Activated CD8-positive, alpha-beta memory T cell treated with anti-CD3 and anti-CD28 coated beads for 36 hours (primary cell): Measurements from ENCODE around the gene DDX50. TPM values are rescaled to one million over a fixed set of nuclear protein-coding genes. Genes with fewer than 3 reads are reported as not detected.
"Not testable (repeated sequence)": the region's sequence is repeated elsewhere in the genome, so short reads cannot be mapped to it uniquely, and the experiment has no call there.

Experiments
- CTCF ChIA-PET: fragments of 350-600 bp; sonication (Branson Sonifier 250); formaldehyde crosslinking; loops from one replicate; lab custom pipeline; 2021; ENCODE audit warnings: antibody characterized with exemption; lab: Charles Lee
- POLR2A ChIA-PET: fragments of 350-600 bp; sonication (Branson Sonifier 250); formaldehyde crosslinking; loops from one replicate; lab custom pipeline; 2021; ENCODE audit warnings: antibody characterized with exemption; lab: Charles Lee
- total RNA-seq, 2 experiments: library from RNA; stranded (reverse); gene quantifications; one replicate each; pipeline ENCODE4 v1.2.3, GENCODE V29; 2021

DDX50 gene, protein sequence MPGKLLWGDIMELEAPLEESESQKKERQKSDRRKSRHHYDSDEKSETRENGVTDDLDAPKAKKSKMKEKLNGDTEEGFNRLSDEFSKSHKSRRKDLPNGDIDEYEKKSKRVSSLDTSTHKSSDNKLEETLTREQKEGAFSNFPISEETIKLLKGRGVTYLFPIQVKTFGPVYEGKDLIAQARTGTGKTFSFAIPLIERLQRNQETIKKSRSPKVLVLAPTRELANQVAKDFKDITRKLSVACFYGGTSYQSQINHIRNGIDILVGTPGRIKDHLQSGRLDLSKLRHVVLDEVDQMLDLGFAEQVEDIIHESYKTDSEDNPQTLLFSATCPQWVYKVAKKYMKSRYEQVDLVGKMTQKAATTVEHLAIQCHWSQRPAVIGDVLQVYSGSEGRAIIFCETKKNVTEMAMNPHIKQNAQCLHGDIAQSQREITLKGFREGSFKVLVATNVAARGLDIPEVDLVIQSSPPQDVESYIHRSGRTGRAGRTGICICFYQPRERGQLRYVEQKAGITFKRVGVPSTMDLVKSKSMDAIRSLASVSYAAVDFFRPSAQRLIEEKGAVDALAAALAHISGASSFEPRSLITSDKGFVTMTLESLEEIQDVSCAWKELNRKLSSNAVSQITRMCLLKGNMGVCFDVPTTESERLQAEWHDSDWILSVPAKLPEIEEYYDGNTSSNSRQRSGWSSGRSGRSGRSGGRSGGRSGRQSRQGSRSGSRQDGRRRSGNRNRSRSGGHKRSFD
- 10 to 100 TPM; 55.5 to 60.1 TPM for total RNA-seq

DNA sequence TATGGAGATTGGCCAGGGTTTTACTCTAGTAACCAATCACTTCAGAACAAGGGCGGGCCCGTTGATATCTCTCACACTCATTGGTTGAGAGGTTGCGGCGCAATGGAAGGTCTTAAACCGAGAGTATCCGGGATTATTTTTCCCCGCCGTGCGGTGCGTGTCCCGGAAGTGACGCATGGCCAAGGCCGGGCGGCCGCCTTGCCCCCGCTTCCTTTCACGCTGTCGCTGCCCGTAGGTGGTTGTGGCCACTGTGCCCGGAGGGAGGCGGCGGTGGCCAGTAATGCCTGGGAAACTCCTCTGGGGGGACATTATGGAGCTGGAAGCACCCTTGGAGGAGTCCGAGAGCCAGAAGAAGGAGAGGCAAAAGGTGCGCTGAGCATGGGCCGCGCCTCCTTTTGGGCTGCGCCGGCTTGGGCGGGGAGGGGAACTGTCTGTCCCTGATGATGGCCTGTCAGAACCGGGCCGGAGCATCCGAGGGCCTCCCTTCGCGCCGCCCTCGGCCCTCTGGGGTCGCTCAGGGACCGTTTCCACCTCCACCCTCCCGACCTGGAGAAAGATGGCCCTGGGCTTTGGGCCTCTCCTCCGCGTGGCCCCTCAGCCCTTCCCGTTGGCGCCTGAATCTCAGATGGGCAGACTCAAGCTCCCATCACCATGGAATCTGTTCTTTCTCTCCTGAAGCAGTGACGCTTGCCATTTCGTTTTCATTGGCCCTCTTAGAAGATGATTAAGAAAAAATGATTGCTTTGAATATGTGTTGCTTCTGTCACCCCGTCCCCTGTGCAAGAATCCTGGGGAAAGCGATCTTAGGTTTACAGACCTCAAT, at the start of gene DDX50:
Gene DDX50, plus strand, starts transcription at position 211 of the 823 bp plus-strand sequence. Its CDS starts 70 bp downstream, at position 281.
- ChIA-PET POLR2A (interaction anchor here (0.5 to 2.5 kb wide), 4 partner anchors 41 to 335 kb away, joined by 3 to 18 read pairs (median 3); partner anchors contain the start of genes DDX21 and STOX1), CTCF (no interaction called here)

DNA sequence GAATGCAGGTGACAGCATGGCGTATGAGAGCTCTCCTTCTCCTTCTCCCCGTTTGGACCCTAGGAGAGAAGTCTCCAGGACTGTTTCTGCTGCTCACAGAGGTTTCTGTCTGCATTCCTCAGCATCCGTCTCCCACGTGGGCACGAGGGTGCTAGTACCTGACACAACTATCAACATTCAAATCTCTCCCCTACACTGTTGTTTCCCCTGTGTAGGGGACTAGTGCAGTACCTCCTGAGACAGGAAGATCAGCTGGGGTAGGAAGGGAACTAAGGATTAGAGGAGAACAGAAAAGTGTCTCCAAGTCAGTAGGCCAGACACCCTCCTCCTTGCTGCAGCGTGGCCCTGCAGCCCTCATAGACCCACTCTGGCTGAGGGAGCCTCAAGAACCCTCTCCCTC, 44.8 kb upstream of the DDX50 start:
- ChIA-PET CTCF (no interaction called here), POLR2A (no interaction called here)

DNA sequence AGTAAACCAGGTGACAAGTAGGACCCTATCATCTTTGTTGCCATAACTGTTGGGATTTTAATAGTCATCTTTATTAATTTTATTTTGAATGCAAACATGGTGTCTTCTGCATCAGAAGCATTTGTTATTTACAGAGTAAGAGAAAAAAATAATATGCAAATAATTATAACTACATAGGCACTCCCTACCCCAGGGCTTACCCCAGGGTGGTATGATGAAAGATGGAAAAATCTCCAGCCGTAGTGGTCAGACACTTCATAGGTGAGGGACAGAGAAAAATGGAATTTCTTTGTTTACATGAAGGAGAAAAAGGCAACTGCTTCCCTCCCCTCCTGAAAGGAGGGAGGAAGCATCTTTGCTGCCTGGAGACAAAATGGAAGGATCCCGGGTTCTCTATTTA, 44.1 kb upstream of the DDX50 start:
- POLR2A ChIA-PET: no interaction called here
- CTCF ChIA-PET: interaction anchor here (0.5 kb wide), 1 partner anchor 710 kb away, joined by 3 read pairs; no protein-coding TSS in a partner anchor

DNA sequence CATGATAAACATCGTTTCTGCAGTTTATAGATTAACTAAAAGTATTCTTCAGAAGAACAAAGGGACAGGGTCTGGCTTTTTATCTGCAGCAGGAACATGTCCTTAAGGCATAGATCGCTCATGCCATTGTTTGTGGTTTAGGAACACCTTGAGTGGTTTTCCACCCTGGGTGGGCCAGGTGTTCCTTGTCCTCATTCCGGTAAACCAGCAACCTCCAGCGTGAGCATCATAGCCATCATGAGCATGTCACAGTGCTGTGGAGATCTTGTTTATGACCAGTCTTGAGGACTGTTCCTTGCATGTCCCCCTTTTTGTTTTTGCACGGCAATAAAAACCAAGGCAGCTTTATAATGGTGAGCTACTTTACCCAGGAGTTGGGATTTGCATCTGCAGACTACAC, 39.9 kb upstream of the DDX50 start:
- CTCF ChIA-PET: no interaction called here
- POLR2A ChIA-PET: no interaction called here

DNA sequence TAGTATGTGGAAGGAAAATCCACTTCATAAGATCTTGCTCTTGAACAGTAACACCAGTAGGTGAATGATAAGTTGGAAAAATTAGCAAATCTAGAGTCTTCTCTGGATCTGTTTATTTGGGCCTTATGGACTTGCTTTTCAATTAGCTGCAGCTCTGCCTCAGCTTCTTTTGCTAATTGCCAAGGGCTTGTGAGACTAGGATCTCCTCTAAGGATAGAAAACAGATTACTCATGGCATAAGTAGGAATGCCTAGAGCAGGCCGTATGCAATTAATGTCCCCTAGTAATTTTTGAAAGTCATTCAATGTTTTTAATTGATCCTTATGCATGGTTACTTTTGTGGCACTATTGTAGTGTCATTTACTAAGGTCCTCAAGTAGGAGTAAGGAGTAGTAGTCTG, 36.5 kb upstream of the DDX50 start:
- POLR2A ChIA-PET: no interaction called here
- CTCF ChIA-PET: no interaction called here

DNA sequence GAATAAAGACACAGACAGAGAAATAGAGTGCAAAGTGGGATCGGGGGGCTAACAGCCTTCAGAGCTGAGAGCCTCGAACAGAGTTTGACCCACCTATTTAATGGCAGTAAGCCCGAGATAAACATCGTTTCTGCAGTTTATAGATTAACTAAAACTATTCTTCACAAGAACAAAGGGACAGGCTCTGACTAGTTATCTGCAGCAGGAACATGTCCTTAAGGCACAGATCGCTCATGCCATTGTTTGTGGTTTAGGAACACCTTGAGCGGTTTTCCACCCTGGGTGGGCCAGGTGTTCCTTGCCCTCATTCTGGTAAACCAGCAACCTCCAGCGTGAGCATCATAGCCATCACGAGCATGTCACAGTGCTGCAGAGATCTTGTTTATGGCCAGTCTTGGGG, 32.9 kb upstream of the DDX50 start:
- CTCF ChIA-PET, POLR2A ChIA-PET: not testable (repeated sequence)

DNA sequence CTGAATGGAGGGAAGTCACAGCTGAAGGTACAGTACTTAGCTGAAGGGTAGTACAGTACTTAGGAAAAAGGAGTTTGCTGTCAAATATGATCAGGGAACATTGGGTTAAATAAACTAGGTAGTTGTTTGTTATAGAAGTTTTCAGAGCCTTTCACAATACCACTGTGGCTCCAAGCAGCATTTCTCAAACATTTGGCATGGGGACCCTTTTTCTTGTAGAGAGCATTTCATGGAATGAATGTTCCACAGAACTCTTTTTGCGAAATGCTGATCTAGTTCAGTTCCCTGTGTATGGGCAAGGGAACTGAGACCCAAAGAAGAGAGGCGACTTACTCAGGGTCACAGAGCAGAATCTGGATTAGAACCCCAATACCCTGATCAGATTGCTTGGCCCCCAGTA, 31.5 kb upstream of the DDX50 start:
- CTCF ChIA-PET: no interaction called here
- POLR2A ChIA-PET: no interaction called here

DNA sequence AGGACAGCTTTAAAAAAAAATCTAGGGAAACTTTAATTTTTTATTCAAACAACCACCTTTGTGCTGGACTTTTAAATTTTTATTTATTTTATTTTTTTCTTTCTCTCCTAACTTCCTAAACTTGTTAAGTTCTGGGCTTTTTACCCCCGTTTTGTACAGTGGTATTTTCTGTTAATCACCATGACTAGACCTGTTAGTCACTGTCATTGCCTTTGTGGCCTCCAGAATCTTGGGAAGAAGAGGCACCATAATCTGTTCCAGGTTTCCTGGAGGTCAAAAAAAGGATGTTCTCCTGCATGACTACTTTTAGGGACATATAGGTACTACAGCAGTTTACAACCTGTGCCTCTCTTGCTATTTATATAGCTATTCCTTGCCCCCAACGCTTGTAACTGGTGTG, 31.1 kb upstream of the DDX50 start:
- ChIA-PET CTCF (no interaction called here), POLR2A (no interaction called here)

DNA sequence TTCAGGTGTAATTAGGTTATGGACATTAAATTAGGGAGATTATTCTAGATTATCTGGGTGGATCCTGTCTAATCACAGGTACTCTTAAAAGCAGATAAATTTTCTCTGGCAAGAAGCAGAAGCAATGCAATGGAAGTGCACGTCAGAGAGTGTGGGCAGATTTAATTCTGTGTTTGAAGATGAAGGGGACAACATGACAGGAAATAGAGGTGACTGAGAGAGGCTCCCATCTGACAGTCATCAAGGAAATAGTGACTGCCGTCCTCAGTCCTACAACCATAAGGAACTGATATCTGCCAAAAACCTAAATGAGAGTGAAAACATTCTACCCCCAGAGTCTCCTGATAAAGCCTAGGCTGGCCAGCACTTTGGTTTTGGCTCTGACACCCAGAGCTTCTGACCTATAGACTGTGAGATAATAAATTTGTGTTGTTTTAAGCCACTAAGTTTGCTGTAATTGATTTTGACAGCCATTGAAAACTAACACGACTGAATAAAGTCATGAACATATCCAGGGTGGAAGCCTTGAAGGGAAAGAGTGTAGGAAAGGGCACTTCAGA, 30.5 kb upstream of the DDX50 start:
- POLR2A ChIA-PET: no interaction called here
- CTCF ChIA-PET: no interaction called here

DNA sequence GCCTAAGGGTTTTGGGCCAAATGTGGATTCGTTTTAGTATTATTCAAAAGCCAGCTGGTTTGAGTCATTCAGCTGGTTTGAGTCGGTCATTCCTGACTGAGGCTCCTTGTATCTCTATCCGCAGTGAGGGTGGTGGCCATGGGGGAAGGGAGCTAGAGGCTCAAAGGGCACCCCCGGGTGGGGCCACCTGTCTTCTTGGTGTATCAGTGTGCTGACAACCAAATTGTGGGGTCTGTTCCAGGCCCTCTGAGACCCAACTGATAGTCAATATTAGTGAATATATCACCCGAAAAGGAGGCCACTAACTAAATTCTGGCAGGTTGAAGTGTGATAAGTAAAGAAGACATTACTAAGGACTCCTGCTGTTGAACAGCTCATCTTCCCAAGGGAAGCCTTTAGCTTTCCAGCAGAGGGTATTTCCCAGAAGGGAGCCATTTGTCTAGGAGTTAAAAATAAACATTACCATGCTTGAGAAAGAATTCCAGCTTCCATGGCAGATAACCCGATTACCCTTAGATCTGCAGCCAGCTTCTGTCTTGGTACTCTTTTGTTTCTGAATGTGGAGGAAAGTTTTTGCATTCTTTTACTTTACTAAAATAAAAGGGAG, 29.9 kb upstream of the DDX50 start:
- CTCF ChIA-PET: interaction anchor here (0.6 kb wide), 1 partner anchor 27 kb away, joined by 3 read pairs; no protein-coding TSS in a partner anchor

DNA sequence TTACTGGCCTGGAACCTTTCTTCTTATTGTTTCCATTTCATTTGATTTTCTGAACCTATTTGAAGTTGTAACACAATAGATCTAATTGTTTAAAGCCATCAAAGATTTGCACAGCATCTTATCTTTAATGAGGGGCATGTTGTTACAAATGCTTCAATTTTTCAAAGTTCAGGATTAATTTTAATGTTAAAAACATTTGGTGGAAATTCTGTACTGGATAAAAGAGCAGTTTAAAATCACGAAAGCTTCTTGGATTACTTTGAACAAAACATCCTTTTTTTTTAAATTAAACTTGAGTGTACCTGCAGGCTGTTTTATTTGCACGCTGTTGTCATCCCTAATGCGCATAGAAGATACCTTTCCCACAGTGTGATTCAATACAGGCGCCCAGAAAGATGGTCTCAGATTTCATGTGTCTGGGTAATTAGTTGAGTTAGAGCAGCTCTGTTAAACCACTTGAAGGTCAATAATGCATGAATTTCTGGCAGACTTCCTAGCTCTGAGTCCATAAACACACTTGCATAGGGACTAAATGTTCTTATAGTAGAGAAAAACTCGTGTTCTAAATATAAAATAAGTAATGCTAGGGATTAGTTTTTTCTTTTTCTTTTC, 29.3 kb upstream of the DDX50 start:
- ChIA-PET POLR2A (interaction anchor here (0.7 kb wide), 1 partner anchor 489 kb away, joined by 7 read pairs; no protein-coding TSS in a partner anchor), CTCF (interaction anchor here (0.6 to 0.7 kb wide), 2 partner anchors 26 to 133 kb away, joined by 3 read pairs; no protein-coding TSS in a partner anchor)

More for the DNA sequence above, 29.9 kb upstream of the DDX50 start:
- POLR2A ChIA-PET: no interaction called here

DNA sequence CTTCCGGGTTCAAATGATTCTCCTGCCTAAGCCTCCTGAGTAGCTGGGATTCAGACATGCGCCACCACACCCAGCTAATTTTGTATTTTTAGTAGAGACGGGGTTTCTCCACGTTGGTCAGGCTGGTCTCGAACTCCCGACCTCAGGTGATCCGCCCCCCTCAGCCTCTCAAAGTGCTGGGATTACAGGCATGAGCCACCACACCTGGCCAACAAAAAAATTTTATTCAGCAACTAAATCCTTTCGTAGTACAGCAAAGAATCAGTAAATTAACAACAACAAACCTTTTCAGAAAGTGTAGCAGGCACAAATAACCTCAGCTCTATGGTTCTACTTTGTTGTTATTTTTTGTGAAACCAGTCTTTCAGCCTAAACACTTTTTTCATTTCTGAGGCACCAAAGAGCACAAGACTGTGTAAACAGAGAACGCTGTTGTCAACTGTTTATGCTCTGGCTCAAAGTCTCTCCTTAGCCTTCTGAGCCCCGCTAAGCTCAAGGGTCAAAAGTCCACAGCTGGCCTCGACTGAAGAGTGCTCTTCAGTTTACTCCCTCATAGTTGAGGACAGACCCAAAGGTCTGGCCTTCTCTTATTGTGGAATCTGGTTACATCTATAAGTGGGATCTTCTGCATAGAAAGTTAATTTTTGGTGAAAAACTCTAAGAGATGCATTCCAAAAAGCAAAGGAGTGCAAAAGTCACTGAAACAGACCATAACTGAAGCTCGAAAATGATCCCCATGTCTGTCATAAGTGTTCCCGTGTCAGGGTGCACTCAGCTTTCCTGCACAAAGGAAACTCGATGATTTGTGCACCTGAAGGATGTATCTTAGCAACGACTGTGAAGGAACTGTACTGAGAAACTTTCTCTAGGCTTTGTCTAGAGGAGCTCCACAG, 24.6 kb upstream of the DDX50 start:
- POLR2A ChIA-PET: no interaction called here
- CTCF ChIA-PET: no interaction called here

DNA sequence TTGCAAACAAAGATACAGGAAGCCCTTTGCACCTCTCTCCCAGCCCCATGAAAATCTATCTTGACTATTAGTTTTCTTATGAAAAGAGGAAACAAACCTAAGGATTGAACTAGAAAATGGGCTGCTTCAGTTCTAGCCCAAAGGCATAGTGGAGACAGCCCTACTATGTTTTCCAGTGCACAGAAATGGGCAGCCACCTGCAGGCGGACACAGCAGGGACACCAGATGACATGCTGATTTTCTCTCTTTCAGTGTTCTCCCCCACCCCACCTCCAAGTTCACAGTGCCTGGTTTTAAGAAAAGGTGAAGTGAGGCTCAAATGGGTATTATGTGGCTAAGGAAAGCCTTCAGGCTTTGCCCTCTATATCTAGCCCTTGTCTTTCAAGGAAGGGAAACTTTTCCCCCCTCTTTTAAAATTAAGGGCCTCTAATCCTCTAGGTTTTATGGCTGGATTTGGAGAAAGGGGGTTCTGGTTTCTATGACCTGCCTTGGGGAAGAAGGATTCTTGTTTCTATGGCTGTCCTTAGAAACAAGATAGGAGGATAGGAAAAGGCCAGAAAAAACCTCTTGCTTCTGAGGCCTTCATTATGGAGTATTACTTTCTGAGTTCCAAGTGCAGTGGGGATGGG, 23.5 kb upstream of the DDX50 start:
- POLR2A ChIA-PET: no interaction called here
- CTCF ChIA-PET: no interaction called here

DNA sequence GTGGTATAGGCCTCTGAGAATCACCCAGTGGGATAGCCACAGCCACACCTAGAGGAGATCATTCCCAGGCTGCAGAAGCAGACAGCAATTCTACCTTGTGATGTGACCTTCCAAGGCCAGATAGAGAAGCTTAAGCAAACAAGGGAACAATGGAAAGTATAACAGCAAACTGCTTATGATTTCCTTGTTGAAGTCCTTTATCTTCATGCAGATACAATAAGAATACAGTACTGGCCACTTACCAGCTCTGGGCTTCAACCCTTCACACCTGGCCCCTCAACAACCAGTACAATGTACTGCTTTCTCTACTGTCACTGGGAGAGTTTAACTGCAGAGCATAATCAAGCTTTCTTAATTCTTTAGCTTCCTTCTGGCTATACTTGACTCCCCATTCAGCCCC, 22.6 kb upstream of the DDX50 start:
- ChIA-PET CTCF (interaction anchor here (1.1 kb wide), 1 partner anchor 61 kb away, joined by 3 read pairs; no protein-coding TSS in a partner anchor), POLR2A (no interaction called here)

DNA sequence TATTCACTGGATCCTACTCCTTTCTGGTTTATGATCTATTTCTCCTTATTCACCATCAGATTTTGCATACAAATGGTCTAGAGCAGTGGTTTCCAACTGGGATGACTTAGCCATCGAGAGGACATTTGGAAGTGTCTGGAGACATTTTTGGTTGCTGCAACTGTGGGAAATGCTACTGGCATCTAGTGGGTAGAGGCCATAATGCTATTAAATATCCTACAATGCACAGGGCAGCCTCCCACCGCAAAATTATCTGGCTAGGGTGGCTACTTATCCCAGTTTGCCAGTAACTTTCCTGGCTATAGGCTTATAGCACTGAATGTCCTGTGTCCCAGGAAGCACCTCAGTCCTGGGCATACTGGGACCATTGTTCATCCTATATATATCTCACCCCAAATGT, 21.5 kb upstream of the DDX50 start:
- CTCF ChIA-PET: no interaction called here
- POLR2A ChIA-PET: no interaction called here

DNA sequence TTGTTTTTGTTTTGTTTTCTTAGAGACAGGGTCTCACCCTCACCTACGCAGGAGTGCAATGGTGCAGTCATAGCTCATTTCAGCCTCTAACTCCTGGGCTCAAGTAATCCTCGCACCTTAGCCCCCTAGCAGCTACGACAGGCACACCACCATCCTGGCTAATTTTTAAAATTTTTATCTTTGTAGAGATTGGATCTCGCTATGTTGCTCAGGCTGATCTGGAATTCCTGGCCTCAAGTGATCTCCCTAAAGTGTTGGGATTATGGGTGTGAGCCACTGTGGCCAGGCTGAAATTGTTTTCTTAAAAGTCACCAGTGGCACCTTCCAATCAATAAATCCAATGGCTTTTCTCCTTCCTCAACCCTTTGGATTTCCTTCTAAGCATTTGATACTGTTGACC, 20.9 kb upstream of the DDX50 start:
- ChIA-PET POLR2A (no interaction called here), CTCF (no interaction called here)

DNA sequence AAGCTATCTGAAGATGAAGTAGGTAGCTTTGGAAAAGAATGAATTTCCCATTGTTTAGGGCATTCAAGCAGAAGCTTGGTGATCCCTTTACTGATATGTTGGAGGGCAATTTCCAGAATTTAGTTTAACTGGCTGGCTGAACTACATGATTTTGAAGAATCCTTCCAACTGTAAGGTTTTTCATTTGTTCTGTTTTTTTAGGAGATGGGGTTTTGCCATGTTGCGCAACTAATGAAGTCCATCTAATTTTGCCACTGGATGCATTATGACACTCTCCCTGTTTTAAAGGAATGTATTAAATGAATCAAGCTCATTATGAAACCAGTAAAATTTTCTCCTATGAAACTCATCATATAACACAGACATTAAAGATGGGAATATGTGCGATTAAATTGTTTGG, 6.1 kb upstream of the DDX50 start:
- ChIA-PET POLR2A (interaction anchor here (0.5 kb wide), 1 partner anchor 8 kb away, joined by 5 read pairs; no protein-coding TSS in a partner anchor), CTCF (no interaction called here)
